ENCODE measurements around the gene MBNL1. TPM values are rescaled to one million over a fixed set of nuclear protein-coding genes. Genes with fewer than 3 reads are reported as not detected.

The MBNL1 gene
- total RNA-seq, 1 donor from 2014 or later, result 110 TPM

- DNase-seq (ENCODE audit: low read depth), result peak; percentile 88
Observed at GRCh38 chr3:152298393-152299248, 29.9 kb downstream of the MBNL1 start.

GRCh38 chr3:152299249-152299976 is 30.7 kb downstream of the MBNL1 start:
- DNase-seq (ENCODE audit: low read depth), result no peak

DNA sequence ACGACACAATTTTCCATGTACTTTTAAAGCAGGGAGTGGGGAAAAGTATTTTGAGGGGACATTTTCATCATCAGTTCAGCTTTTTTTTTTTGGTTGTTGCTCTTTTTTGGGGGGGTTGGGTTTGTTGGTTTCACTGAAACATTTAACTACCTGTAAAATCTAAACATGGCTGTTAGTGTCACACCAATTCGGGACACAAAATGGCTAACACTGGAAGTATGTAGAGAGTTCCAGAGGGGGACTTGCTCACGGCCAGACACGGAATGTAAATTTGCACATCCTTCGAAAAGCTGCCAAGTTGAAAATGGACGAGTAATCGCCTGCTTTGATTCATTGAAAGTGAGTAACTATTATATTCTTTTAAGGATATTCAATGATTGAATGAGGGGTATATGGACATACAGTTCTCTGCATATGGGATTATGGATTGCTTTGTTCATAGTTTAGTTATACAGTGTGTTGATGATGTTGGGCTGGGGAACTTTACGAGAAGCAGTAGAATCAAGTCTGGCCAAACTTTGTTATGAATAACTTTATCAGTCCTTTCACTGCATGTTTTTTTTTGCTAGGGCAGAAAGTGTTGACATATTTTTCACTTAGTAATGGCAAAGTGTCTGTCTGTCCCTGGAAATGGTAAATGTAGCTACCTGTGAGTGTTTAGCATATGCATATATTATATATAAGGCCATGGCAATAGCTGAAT is 31.5 kb downstream of the MBNL1 start:
- no peak for DNase-seq (ENCODE audit: low read depth)

GRCh38 chr3:152301745-152302181 is 33.0 kb downstream of the MBNL1 start:
- DNase-seq (ENCODE audit: low read depth), result no peak

DNA sequence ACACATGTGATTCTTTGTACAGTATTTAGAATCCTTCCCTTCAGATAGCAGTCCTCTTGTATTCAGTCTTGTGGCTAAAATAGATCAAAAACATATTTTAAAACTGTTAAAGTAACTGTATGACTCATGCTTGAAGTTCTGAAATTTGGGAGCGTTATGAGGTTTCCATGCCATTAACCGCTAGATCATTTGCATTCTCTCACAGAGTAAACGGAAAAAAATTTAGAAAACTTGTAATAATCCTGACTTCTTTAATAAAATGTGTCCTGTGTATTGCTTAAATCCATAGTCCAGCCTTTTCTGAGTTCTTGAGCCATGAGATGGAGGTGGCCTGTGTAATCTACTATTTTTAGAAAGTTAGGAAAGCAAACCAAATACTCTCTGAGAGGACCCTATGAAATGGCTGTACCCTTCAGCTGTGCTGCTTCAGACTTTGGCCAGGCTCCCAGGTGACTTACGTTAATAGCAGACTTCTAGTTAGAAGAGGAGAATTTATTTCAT is 33.8 kb downstream of the MBNL1 start:
- DNase-seq (ENCODE audit: low read depth), result peak; percentile 60

DNA sequence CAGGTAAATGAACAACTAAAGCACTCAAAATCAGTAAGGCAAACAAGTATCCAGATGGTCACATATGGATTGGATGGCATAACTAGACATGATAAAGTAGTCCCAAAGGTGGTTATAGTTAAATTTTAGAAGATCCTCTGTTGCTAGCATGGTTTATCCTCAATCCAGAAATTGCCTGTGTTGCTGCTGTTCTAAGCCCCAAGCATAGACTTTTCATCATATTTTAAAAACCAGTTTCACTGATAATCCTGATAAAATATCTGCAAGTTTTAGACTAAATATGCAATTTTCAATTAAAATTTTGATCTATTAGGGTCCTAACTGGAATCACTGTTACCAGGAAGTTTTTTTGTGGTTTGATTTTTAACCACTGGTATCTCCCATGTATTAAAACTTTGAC is 35.4 kb downstream of the MBNL1 start:
- no peak for DNase-seq (ENCODE audit: low read depth)

GRCh38 chr3:152305075-152305474 is 36.3 kb downstream of the MBNL1 start:
- no peak for DNase-seq (ENCODE audit: low read depth)

GRCh38 chr3:152307829-152308474 is 39.2 kb downstream of the MBNL1 start:
- peak; percentile 85 for DNase-seq (ENCODE audit: low read depth)

GRCh38 chr3:152308475-152308844 is 39.7 kb downstream of the MBNL1 start:
- DNase-seq (ENCODE audit: low read depth), result no peak

GRCh38 chr3:152309031-152309430 is 40.3 kb downstream of the MBNL1 start:
- peak; percentile 41 for DNase-seq (ENCODE audit: low read depth)

GRCh38 chr3:152309535-152310307 is 41.0 kb downstream of the MBNL1 start:
- DNase-seq (ENCODE audit: low read depth), result no peak

GRCh38 chr3:152313430-152313829 is 44.7 kb downstream of the MBNL1 start:
- no peak for DNase-seq (ENCODE audit: low read depth)

GRCh38 chr3:152313914-152314313 is 45.2 kb downstream of the MBNL1 start:
- DNase-seq (ENCODE audit: low read depth), result no peak

DNA sequence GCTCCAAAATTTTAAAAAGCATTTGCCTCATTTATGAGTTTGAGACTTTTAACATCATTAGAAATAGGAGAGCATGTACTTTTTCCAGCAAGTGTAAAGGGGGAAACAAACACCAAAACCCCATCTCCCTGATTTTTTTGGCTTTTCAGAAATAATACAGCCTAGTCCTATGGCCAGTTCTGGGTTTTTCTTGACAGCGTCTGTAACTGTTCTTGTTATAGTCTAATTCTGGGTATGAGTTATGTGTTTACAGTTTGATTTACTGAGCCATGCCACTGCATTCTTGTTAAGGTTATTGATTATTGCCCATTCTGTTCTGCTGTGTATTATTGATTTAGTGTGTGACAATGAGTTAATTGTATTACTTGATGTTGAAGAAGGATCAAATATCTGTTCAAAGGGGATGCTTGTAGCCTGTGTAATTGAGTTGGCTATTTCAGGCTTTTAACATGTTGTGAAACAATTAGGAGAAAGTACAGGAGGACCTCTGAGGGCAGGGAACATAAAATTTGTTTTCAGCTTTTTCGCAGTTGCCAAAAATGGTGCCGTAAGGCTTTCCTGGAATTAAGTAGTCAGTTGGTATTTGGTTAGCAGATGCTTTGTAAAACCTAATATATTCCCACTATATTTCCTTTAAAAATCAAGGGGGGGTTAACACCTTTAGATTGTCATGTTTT is 46.1 kb downstream of the MBNL1 start:
- DNase-seq (ENCODE audit: low read depth), result no peak

- DNase-seq (ENCODE audit: low read depth), result no peak
Observed at GRCh38 chr3:152315623-152316022, 46.9 kb downstream of the MBNL1 start.

DNA sequence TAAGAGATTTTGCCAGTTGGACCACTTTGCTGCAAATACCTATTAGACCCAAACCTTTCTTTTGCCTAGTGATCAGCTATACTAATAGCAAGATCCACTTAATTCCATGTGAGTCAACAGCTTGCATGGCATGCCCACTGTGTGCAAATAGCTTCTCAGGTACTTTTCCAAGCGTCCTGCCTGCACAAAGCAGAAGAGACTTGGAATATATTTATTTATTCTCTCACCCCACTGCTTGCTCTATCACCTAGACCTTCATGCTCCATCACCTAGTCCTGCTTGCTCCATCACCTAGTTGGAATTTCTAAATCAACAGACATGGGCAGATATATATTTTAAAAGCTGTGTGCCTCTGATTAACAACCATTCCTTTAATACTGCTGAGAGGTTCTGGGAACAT is 47.6 kb downstream of the MBNL1 start:
- no peak for DNase-seq (ENCODE audit: low read depth)

DNA sequence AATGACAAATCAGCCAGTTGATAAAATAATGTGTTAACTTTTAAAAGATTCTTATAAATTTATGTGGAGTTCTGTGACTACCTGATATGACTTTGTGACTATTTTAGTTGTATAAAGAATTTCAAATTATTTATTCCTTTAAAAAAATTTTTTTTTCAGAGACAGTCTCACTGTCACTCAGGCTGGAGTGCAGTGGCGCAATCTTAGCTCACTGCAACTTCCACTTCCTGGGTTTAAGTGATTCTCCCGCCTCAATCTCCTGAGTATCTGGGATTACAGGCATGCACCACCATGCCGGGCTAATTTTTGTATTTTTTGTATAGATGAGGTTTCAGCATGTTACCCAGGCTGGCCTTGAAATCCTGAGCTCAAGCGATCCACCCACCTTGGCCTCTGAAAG is 48.5 kb downstream of the MBNL1 start:
- DNase-seq (ENCODE audit: low read depth), result no peak

GRCh38 chr3:152317956-152318355 is 49.2 kb downstream of the MBNL1 start:
- DNase-seq (ENCODE audit: low read depth), result peak; percentile 81

- DNase-seq (ENCODE audit: low read depth), result peak; percentile 16
Observed at GRCh38 chr3:152318512-152318911, 49.8 kb downstream of the MBNL1 start.

- no peak for DNase-seq (ENCODE audit: low read depth)
Observed at GRCh38 chr3:152319256-152319655, 50.5 kb downstream of the MBNL1 start.
